HG02763 (cell line): ENCODE measurements around the gene AGER.
"Not testable (repeated sequence)": the region's sequence is repeated elsewhere in the genome, so short reads cannot be mapped to it uniquely, and the experiment has no call there.

Experiments used
- ATAC-seq: cut with Tn5 transposase; IDR thresholded peaks from one replicate; pipeline ENCODE4 v1.9.1; 2021; ENCODE audit warnings: mild to moderate bottlenecking, moderate library complexity; ENCODE audit not compliant: unreplicated experiment

Gene AGER

GRCh38 chr6:32187725-32188380 lies 3.8 kb upstream of the AGER start:
- not testable (repeated sequence) for ATAC-seq

GRCh38 chr6:32187009-32187709 lies 3.1 kb upstream of the AGER start:
- ATAC-seq, result no peak

DNA sequence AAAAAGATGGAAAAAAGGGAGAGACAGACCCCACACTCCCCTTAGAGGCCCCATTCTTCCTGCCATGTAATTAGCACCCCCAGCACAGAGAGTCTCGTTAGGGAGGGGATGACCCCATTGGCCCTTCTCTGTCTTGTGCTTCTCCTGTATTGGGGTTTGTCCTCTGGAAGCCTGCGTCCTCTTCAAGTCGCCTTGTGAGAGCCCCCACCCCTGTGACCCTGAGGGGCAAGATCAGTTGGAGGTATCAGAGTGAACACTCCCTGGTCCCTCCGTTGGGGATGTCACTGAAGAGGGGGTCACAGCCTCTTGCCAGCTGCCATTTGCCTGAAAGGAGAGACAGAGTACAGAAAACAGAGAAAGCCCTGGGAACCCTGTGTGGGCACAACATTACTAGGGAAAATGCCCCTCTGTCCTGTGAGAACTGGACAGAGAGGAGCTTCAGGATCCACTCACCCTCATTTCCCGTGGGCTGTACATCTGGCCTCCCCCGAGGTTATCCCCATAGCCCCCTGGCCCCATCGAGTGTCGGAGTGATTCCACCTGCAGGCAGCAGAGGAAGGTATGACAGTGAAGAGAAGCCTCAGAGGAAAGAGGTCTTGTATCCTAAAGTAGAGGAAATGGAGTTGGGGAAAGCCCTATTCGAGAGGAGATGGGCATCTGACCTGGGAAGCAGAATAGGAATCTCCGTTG lies 2.2 kb upstream of the AGER start:
- not testable (repeated sequence) for ATAC-seq

DNA sequence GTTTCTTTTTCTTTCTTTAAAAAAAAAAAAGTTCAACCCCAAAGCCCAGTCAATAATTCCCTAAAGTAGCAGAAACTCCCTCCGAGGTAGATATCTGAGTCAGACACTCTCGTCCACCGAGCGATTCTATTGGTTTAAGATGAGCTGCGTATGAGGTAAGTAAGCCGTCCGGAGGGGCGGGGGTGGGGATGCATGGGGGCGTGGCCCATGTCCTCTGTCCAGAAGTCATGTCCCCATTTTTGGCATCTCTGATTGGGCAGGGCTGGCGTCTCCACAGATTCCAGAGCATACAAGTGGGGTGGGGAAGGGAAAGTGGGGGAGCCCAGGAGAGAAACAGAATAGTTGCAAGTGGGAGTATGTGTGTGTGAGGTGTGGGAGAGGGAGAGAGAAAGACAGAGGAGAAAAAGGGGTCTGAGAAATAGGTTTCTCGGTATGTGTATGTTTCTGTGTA lies 1.7 kb upstream of the AGER start:
- ATAC-seq, result not testable (repeated sequence)

GRCh38 chr6:32183483-32184083 lies 470 bp downstream of the AGER start:
- no peak for ATAC-seq

DNA sequence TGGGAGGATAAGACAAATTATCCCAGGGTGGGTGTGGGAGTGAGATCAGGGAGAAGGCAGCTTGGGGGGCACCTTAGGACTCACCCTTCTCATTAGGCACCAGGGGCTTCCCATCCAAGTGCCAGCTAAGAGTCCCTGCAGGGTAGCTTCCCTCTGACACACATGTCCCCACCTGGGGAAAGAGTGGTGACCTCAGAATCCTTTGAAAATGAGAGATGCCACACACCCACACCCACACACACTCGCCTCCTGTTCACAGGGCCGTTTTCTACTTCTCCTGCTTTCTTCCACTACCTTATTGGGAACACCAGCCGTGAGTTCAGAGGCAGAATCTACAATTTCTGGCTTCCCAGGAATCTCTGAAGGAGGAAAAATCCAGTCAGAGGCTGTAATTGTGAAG lies 1.0 kb downstream of the AGER start:
- no peak for ATAC-seq

DNA sequence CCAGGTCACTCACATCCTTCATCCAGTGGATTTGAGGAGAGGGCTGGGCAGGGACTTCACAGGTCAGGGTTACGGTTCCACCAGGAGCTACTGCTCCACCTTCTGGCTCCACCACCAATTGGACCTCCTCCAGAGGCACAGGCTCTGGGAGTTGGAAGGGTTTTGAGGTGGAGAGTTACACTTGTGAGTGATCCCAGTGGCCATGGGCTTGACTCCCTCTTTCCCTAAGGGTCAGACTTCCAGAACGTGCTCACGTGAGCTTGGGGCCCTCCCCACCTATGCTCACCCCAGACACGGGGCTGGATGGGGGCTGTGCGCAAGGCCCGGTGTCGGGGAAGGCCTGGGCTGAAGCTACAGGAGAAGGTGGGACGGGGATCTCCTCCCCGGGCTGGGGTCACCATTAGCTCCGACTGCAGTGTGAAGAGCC lies 1.5 kb downstream of the AGER start:
- no peak for ATAC-seq

- no peak for ATAC-seq
Measured at GRCh38 chr6:32181915-32182529, 2.0 kb downstream of the AGER start.

- ATAC-seq, result no peak
Measured at GRCh38 chr6:32181148-32181702, 2.8 kb downstream of the AGER start.

DNA sequence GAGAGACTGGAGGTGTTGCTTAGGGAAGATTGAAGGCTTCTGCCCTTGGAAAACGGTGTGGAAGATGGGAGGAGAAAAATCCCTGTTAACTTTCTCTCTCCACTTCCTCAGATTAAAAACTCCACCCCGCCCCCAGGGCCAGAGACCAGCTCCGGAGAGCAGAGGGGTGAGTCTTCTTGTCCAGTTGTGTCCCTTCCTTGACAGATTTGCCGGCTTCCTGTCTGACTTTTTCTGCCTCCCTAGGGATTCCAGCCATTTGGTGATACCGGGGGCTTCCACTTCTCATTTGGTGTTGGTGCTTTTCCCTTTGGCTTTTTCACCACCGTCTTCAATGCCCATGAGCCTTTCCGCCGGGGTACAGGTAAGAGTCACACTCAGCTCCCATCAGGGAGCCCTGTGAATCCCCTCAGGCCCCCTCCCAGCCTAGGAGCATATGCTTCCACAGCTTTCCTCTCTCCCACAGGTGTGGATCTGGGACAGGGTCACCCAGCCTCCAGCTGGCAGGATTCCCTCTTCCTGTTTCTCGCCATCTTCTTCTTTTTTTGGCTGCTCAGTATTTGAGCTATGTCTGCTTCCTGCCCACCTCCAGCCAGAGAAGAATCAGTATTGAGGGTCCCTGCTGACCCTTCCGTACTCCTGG lies 4.2 kb downstream of the AGER start:
- ATAC-seq, result no peak

DNA sequence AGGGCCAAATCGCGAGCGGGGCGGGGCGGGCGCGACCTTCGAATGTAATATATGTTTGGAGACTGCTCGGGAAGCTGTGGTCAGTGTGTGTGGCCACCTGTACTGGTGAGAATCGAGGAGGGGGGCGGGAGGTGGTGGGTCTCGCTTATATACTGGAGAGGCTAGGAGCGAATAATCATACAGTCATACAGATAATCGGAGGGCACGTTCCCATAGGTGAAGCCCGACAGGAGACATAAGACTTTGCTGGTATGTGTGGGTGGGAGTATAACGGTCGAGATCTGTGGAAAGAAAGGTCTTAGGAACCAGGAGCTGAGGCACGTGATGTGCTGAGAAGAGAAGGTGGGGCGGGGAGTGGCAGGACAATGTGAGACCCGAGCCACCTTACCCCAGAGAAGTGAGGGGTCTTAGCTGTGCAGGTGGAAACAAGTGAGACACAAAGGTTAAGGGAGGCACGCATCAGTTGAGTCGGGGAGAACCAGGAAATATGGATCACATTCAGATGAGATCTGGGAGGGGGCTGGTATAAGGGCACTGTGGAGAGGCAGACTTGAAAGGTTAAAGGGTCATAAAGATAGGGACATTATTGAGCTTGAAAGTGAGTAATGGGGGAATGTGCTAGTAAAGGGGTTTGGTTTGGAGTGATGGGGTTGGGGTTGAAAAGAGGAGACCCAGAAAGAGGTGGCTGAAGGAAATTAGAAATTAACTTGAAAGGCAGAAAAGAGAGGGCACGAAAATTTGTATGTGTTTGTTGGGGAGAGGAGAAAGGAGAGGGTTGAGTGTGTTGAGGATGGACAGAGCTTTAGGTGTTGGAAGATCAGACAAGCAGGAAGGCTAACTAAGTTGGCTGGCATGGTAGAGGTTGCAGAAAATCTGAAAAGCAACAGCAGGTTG lies 5.3 kb downstream of the AGER start:
- no peak for ATAC-seq

DNA sequence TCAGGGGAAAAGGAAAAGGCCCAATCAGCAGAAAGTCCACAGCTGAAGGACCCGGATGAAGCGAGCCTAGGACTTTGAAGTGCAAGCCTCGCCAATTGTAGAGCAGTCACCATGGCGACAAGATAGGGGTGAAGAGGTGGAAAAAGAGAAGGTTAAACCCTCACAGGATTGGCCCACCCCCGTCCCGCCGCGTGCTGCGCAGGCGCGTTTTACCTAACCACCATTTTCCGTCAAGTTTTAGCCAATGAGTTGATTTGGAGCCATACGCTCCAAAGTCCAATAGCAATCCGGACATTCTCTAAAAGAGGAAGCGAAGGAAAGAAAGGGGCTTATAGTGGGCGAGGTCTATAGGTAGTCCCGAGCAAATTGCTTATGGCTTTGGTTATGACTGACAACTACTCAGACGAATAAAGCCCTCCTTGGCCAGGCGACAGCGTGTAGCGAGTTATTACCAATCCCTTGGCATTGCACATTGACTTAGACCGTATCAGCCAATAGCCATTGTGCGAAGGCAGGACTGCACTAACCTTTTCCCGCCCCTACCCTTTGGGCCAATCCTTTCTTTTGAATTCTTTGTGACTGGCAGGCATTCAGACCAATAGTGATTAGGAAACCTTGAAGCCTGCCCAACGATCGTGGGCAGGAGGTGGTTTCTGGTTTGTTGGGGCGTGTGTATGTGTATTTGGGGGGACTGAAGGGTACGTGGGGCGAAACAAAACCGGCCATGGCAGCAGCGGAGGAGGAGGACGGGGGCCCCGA lies 6.1 kb downstream of the AGER start, which contains the start of gene RNF5:
Gene RNF5, plus strand, starts transcription at position 618 of the 759 bp plus-strand sequence. Its CDS starts 107 bp downstream, at position 725.
- peak; percentile 80 for ATAC-seq

- ATAC-seq, result no peak
Measured at GRCh38 chr6:32177183-32177787, 6.8 kb downstream of the AGER start.

GRCh38 chr6:32176476-32177182 lies 7.4 kb downstream of the AGER start:
- ATAC-seq, result no peak

- ATAC-seq, result peak; percentile 37
Measured at GRCh38 chr6:32175711-32176475, 8.2 kb downstream of the AGER start, which contains the start of gene AGPAT1. AGPAT1 (minus strand) TSS chr6:32176084; CDS start chr6:32171496, 4,588 bp downstream.

DNA sequence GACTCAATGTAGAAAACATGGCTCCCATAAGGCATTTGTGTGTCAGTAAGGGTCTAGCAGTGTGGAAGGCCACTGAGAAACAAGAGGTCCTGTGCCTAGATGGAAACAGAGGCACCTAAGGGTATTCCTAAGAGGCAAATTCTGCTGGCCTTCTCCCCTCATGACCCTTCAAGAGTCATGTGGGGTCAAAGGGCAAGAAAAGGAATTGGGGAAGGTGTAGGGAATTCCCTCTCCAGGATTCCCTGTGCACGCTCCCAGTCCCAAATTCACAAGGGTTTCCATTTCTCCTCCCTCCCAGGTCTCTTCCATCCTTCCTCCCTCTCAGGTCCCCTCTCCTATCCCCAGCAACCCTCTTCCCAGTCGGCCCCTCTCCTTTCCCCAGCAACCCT lies 8.7 kb downstream of the AGER start:
- ATAC-seq, result no peak

- ATAC-seq, result no peak
Measured at GRCh38 chr6:32174416-32174815, 9.6 kb downstream of the AGER start.
